ENCODE results near the gene GGNBP2.
"Not testable (repeated sequence)": the region's sequence is repeated elsewhere in the genome, so short reads cannot be mapped to it uniquely, and the experiment has no call there.

The GGNBP2 gene

GRCh38 chr17:36544307-36545076 lies at the start of gene GGNBP2:
Gene GGNBP2, plus strand, starts transcription at chr17:36544919. Its CDS starts 806 bp downstream, at chr17:36545725.
- DNase-seq, result no peak

GRCh38 chr17:36495076-36495578 lies 49.6 kb upstream of the GGNBP2 start:
- DNase-seq, result no peak

GRCh38 chr17:36496018-36496789 lies 48.5 kb upstream of the GGNBP2 start:
- no peak for DNase-seq

GRCh38 chr17:36498155-36498554 lies 46.6 kb upstream of the GGNBP2 start:
- DNase-seq, result no peak

- no peak for DNase-seq
Measured at GRCh38 chr17:36498560-36499300, 46.0 kb upstream of the GGNBP2 start.

GRCh38 chr17:36500745-36501225 lies 43.9 kb upstream of the GGNBP2 start:
- DNase-seq, result no peak

GRCh38 chr17:36501351-36501750 lies 43.4 kb upstream of the GGNBP2 start:
- no peak for DNase-seq

GRCh38 chr17:36501963-36502362 lies 42.8 kb upstream of the GGNBP2 start:
- no peak for DNase-seq

- no peak for DNase-seq
Measured at GRCh38 chr17:36503456-36504155, 41.1 kb upstream of the GGNBP2 start.

- DNase-seq, result no peak
Measured at GRCh38 chr17:36504156-36504545, 40.6 kb upstream of the GGNBP2 start.

GRCh38 chr17:36505171-36505570 lies 39.5 kb upstream of the GGNBP2 start:
- no peak for DNase-seq

- DNase-seq, result no peak
Measured at GRCh38 chr17:36506249-36506826, 38.4 kb upstream of the GGNBP2 start.

GRCh38 chr17:36506831-36507230 lies 37.9 kb upstream of the GGNBP2 start:
- no peak for DNase-seq

- DNase-seq, result no peak
Measured at GRCh38 chr17:36507266-36507665, 37.5 kb upstream of the GGNBP2 start.

GRCh38 chr17:36508439-36508838 lies 36.3 kb upstream of the GGNBP2 start:
- DNase-seq, result not testable (repeated sequence)

GRCh38 chr17:36509272-36509985 lies 35.3 kb upstream of the GGNBP2 start:
- DNase-seq, result no peak

GRCh38 chr17:36510636-36511035 lies 34.1 kb upstream of the GGNBP2 start:
- no peak for DNase-seq

GRCh38 chr17:36511216-36511615 lies 33.5 kb upstream of the GGNBP2 start:
- DNase-seq, result no peak

- no peak for DNase-seq
Measured at GRCh38 chr17:36512641-36513040, 32.1 kb upstream of the GGNBP2 start.

- DNase-seq, result no peak
Measured at GRCh38 chr17:36514856-36515255, 29.9 kb upstream of the GGNBP2 start.

GRCh38 chr17:36515837-36516236 lies 28.9 kb upstream of the GGNBP2 start:
- DNase-seq, result no peak

All from cortex of kidney (tissue), 1 donor.